Psoas muscle (tissue), 8 donors: Measurements from ENCODE around the gene MRPS9. TPM values are rescaled to one million over a fixed set of nuclear protein-coding genes. Genes with fewer than 3 reads are reported as not detected.

Experiments used
- ATAC-seq, 4 donors: fragments of 200-7000 bp; cut with Tn5 transposase; one replicate each; pipeline ENCODE4 v1.9.1; 2020; ENCODE audit warnings: moderate library complexity in 3 of 4, mild to moderate bottlenecking in 2 of 4
- DNase-seq, 2 donors: peaks; one replicate each; pipeline ENCODE4 v3.0.0-alpha.2; 2020
- H3K27ac ChIP-seq: fragments of 200-600 bp; one replicate; pipeline ENCODE4 v1.8.0; 2022
- H3K27me3 ChIP-seq, 3 donors: fragments of 200-600 bp in 1 of 3; one replicate each; pipeline versions ENCODE4 v1.6.1 to v1.8.0; 2013 to 2022; ENCODE audit warnings: low read length in 2 of 3, mild to moderate bottlenecking in 2 of 3, moderate library complexity in 1 of 3; ENCODE audit not compliant: insufficient read depth in 3 of 3
- H3K36me3 ChIP-seq, 2 donors: fragments of 200-600 bp in 1 of 2; one replicate each; pipeline versions ENCODE4 v1.6.1 to v1.8.0; 2013 to 2022; ENCODE audit warnings: low read depth in 1 of 2, mild to moderate bottlenecking in 1 of 2, moderate library complexity in 1 of 2; ENCODE audit not compliant: insufficient read depth in 1 of 2
- H3K4me1 ChIP-seq: fragments of 200-600 bp; one replicate; pipeline ENCODE4 v1.8.0; 2022
- H3K4me3 ChIP-seq: fragments of 200-600 bp; one replicate; pipeline ENCODE4 v1.8.0; 2022; ENCODE audit warnings: mild to moderate bottlenecking
- H3K9me3 ChIP-seq: fragments of 200-600 bp; one replicate; pipeline ENCODE4 v1.8.0; 2022
- CTCF ChIP-seq: fragments of 200-600 bp; IDR thresholded peaks from one replicate; pipeline ENCODE4 v1.8.0; 2022; ENCODE audit warnings: antibody characterized with exemption
- WGBS, 3 donors: extraction: QIAGEN DNeasy Blood & Tissue Kit; methylation state at CpG; one replicate each; pipeline versions ENCODE4 v1.1.6 to v1.1.7; 2013; 5-methylcytosine and 5-hydroxymethylcytosine counted together
- intact Hi-C, 2 donors: fragments of 100-400 bp; cut with DNase I; formaldehyde crosslinking; loops; one replicate each; pipeline versions ENCODE4 v1.11.0 to v1.14.2; 2022
- polyA plus RNA-seq, 3 donors: library from polyadenylated mRNA; stranded (reverse); fragments of 200-250 nt; gene quantifications; one replicate each; pipeline ENCODE4 v1.2.3, GENCODE V29; 2013
- total RNA-seq, 4 donors: library from RNA; stranded (reverse); fragmentation: NEBNext Ultra II Directional in 2 of 4; extraction: Animal tissue kit (Norgen Biotek cat#: 25700) in 2 of 4; gene quantifications; one replicate each; pipeline versions ENCODE4 v1.2.1 to v1.2.4, GENCODE V29; 2021 to 2023
- donor health status: healthy with polysubstance abuse.
- donor health status: DM: no; HTN: no; CAD: no; lungs with moderate emphysema.
- donor health status: Bipolar disorder and iron deficiency.
- donor health status: healthy.
- donor health status: DM: yes; HTN: yes; CAD: no.
- donor health status: DM: no; HTN: no; CAD: no.
- donor health status: DM: no; HTN: no; CAD: no.
- donor health status: DM: yes; HTN: yes; CAD: no.

MRPS9 gene
- total and polyA plus RNA-seq, 7 donors = 41.3 to 62.4 (median 49.8) TPM

GRCh38 chr2:105116348-105116747 is 78.5 kb downstream of the MRPS9 start:
- intact Hi-C loops = no loop called here
- DNase-seq (no peak), ATAC-seq (no peak)
- H3K27ac ChIP-seq = no peak overlapping the region
- H3K4me3 ChIP-seq = no peak overlapping the region
- no peaks in the 10 kb centered on the region for H3K27me3 ChIP-seq
- no peaks in the 10 kb centered on the region for H3K4me1 ChIP-seq
- H3K36me3 ChIP-seq = no peaks in the 10 kb centered on the region
- no peaks in the 10 kb centered on the region for H3K9me3 ChIP-seq
- no peak for TF ChIP-seq CTCF
- WGBS, 3 donors = 91 to 98% (median 93%) methylated on average over 5 of the region's 5 CpGs

GRCh38 chr2:105117565-105117964 is 79.7 kb downstream of the MRPS9 start:
- 61 to 67% (median 63%) methylated on average over 6 of the region's 6 CpGs for WGBS, 3 donors
- no peaks in the 10 kb centered on the region for H3K36me3 ChIP-seq
- no peaks in the 10 kb centered on the region for H3K9me3 ChIP-seq
- H3K27me3 ChIP-seq = no peaks in the 10 kb centered on the region
- intact Hi-C loops = no loop called here
- no peaks in the 10 kb centered on the region for H3K4me1 ChIP-seq
- DNase-seq (no peak), ATAC-seq (no peak)
- no peak overlapping the region for H3K27ac ChIP-seq
- TF ChIP-seq CTCF = no peak
- H3K4me3 ChIP-seq = no peak overlapping the region

- no peak for TF ChIP-seq CTCF
- H3K9me3 ChIP-seq = no peaks in the 10 kb centered on the region
- H3K27ac ChIP-seq = no peak overlapping the region
- no peaks in the 10 kb centered on the region for H3K4me1 ChIP-seq
- no peaks in the 10 kb centered on the region for H3K27me3 ChIP-seq
- 41 to 54% (median 47%) methylated on average over 23 of the region's 23 CpGs for WGBS, 3 donors
- intact Hi-C loops = no loop called here
- ATAC-seq (no peak), DNase-seq (no peak)
- no peak overlapping the region for H3K4me3 ChIP-seq
- no peaks in the 10 kb centered on the region for H3K36me3 ChIP-seq
Observed at GRCh38 chr2:105118960-105119359, 81.1 kb downstream of the MRPS9 start.

- Histone ChIP-seq H3K27me3 (no peaks in the 10 kb centered on the region), H3K27ac (no peak overlapping the region), H3K4me3 (no peak overlapping the region), H3K4me1 (no peaks in the 10 kb centered on the region), H3K9me3 (no peaks in the 10 kb centered on the region), H3K36me3 (no peaks in the 10 kb centered on the region)
- no peak for TF ChIP-seq CTCF
- DNase-seq (no peak), ATAC-seq (no peak)
- intact Hi-C loops = loop anchor here in 1 of 2 donors (10.0 kb wide), 1 partner anchor 1067 kb away; no protein-coding TSS in a partner anchor
- 72 to 78% (median 73%) methylated on average over 8 of the region's 8 CpGs for WGBS, 3 donors
Observed at GRCh38 chr2:105121434-105121833, 83.6 kb downstream of the MRPS9 start.

- 33 to 41% (median 40%) methylated on average over 4 of the region's 4 CpGs for WGBS, 3 donors
- Histone ChIP-seq H3K27me3 (no peaks in the 10 kb centered on the region), H3K36me3 (no peaks in the 10 kb centered on the region), H3K9me3 (no peaks in the 10 kb centered on the region), H3K27ac (no peak overlapping the region), H3K4me1 (no peaks in the 10 kb centered on the region), H3K4me3 (no peak overlapping the region)
- ATAC-seq = no peak
- DNase-seq = no peak
- intact Hi-C loops = loop anchor here in 1 of 2 donors (10.0 kb wide), 1 partner anchor 1071 kb away; no protein-coding TSS in a partner anchor
- no peak for TF ChIP-seq CTCF
Observed at GRCh38 chr2:105125428-105125827, 87.6 kb downstream of the MRPS9 start.
